ENCODE results near the gene AHCYL1. TPM values are rescaled to one million over a fixed set of nuclear protein-coding genes. Genes with fewer than 3 reads are reported as not detected.
"Not testable (repeated sequence)": the region's sequence is repeated elsewhere in the genome, so short reads cannot be mapped to it uniquely, and the experiment has no call there.

AHCYL1 gene
- total RNA-seq, 4 donors from 2014 or later, result 82.6 to 102 (median 92.4) TPM

GRCh38 chr1:110024613-110025012 lies 40.0 kb downstream of the AHCYL1 start:
- peaks cover under 1 to 61% of the 10 kb centered on the region in 2 donors for H3K36me3 ChIP-seq

GRCh38 chr1:110030687-110031086 lies 46.1 kb downstream of the AHCYL1 start:
- not testable (repeated sequence) for H3K4me3 ChIP-seq, H3K9me3 ChIP-seq, H3K27ac ChIP-seq, ATAC-seq, H3K27me3 ChIP-seq, H3K36me3 ChIP-seq
- WGBS, 2 donors (ENCODE audit: low coverage in 1 of 2), result 60% methylated on average over 1 of the region's 4 CpGs; no CpG with 5 or more reads in 1 of the 2 donors
- peaks cover 0 to 18% (median 0%) of the 10 kb centered on the region in 3 donors for H3K4me1 ChIP-seq

More at GRCh38 chr1:110024613-110025012, 40.0 kb downstream of the AHCYL1 start:
- 77 to 82% methylated on average over 4 of the region's 4 CpGs for WGBS, 2 donors (ENCODE audit: low coverage in 1 of 2)
- Histone ChIP-seq H3K9me3 (no peaks in the 10 kb centered on the region), H3K27me3 (no peaks in the 10 kb centered on the region), H3K27ac (no peak overlapping the region), H3K4me1 (no peaks in the 10 kb centered on the region), H3K4me3 (no peak overlapping the region)
- TF ChIP-seq POLR2A (IDR thresholded peaks at IDR 0.05) (no peak), EP300 (IDR thresholded peaks at IDR 0.05) (no peak), POLR2AphosphoS5 (IDR thresholded peaks at IDR 0.05) (peak; percentile 4), CTCF (IDR thresholded peaks at IDR 0.05) (no peak)
- ATAC-seq, result no peak

- no peak overlapping the region for H3K4me3 ChIP-seq
- H3K36me3 ChIP-seq, result peaks cover 0 to 7% of the 10 kb centered on the region in 2 donors
- WGBS, 2 donors (ENCODE audit: low coverage in 1 of 2), result 88 to 91% methylated on average over 2 of the region's 2 CpGs
- no peaks in the 10 kb centered on the region for H3K9me3 ChIP-seq
- ATAC-seq, result no peak
- H3K27me3 ChIP-seq, result no peaks in the 10 kb centered on the region
- peaks cover 0 to 35% (median 0%) of the 10 kb centered on the region in 3 donors for H3K4me1 ChIP-seq
- TF ChIP-seq POLR2A (IDR thresholded peaks at IDR 0.05), result no peak
- TF ChIP-seq EP300 (IDR thresholded peaks at IDR 0.05), result no peak
- TF ChIP-seq POLR2AphosphoS5 (IDR thresholded peaks at IDR 0.05), result no peak
- no peak for TF ChIP-seq CTCF (IDR thresholded peaks at IDR 0.05)
- H3K27ac ChIP-seq, result no peak overlapping the region
Observed at GRCh38 chr1:110032327-110032726, 47.8 kb downstream of the AHCYL1 start.

GRCh38 chr1:110033421-110033820 lies 48.9 kb downstream of the AHCYL1 start:
- WGBS, 2 donors (ENCODE audit: low coverage in 1 of 2), result 91 to 100% methylated on average over 3 to 5 of the region's 5 CpGs

GRCh38 chr1:110034040-110034450 lies 49.5 kb downstream of the AHCYL1 start:
- Histone ChIP-seq H3K9me3 (no peaks in the 10 kb centered on the region), H3K4me1 (peaks cover 0 to 38% (median 0%) of the 10 kb centered on the region in 3 donors), H3K4me3 (peak overlapping the region; percentile 78 to 97), H3K27me3 (no peaks in the 10 kb centered on the region), H3K27ac (peak overlapping the region; percentile 44 to 95 (median 90)), H3K36me3 (peaks cover 0 to 24% of the 10 kb centered on the region in 2 donors)
- ATAC-seq, result no peak
- TF ChIP-seq POLR2AphosphoS5 (IDR thresholded peaks at IDR 0.05) (no peak), CTCF (IDR thresholded peaks at IDR 0.05) (no peak), EP300 (IDR thresholded peaks at IDR 0.05) (no peak), POLR2A (IDR thresholded peaks at IDR 0.05) (no peak)
- WGBS, 2 donors (ENCODE audit: low coverage in 1 of 2), result 37 to 66% methylated on average over 4 of the region's 4 CpGs

More at GRCh38 chr1:110033421-110033820, 48.9 kb downstream of the AHCYL1 start:
- TF ChIP-seq POLR2AphosphoS5 (IDR thresholded peaks at IDR 0.05) (no peak), POLR2A (IDR thresholded peaks at IDR 0.05) (no peak), CTCF (IDR thresholded peaks at IDR 0.05) (no peak), EP300 (IDR thresholded peaks at IDR 0.05) (no peak)
- no peak for ATAC-seq
- no peaks in the 10 kb centered on the region for H3K9me3 ChIP-seq
- H3K4me1 ChIP-seq, result peaks cover 0 to 38% (median 0%) of the 10 kb centered on the region in 3 donors
- H3K36me3 ChIP-seq, result peaks cover 0 to 18% of the 10 kb centered on the region in 2 donors
- H3K27ac ChIP-seq, result no peak overlapping the region
- no peaks in the 10 kb centered on the region for H3K27me3 ChIP-seq
- no peak overlapping the region for H3K4me3 ChIP-seq
